Kidney epithelial cell (primary cell): Measurements from ENCODE around the gene PBX4. TPM values are rescaled to one million over a fixed set of nuclear protein-coding genes. Genes with fewer than 3 reads are reported as not detected.

Experiments
- DNase-seq: peaks from one replicate; pipeline ENCODE4 v3.0.0-alpha.2; 2010; ENCODE audit warnings: low read depth
- H3K27me3 ChIP-seq: 2 replicates; pipeline ENCODE4 v1.6.0; 2011; ENCODE audit warnings: low read length; ENCODE audit not compliant: control insufficient read depth, insufficient read depth
- H3K36me3 ChIP-seq: 2 replicates; pipeline ENCODE4 v1.5.1; 2011; ENCODE audit warnings: low read length; ENCODE audit not compliant: control insufficient read depth, insufficient read depth
- H3K4me3 ChIP-seq: 2 replicates; pipeline ENCODE4 v1.5.1; 2011; ENCODE audit warnings: low read depth, mild to moderate bottlenecking, control low read depth, low read length
- CTCF ChIP-seq: IDR thresholded peaks from 2 replicates; pipeline ENCODE4 v1.5.1; 2011; ENCODE audit warnings: mild to moderate bottlenecking, moderate library complexity, low read length, control low read depth, inconsistent platforms; ENCODE audit not compliant: insufficient read depth, poor library complexity, severe bottlenecking
- total RNA-seq: library from RNA; depleted of rRNA; stranded (reverse); fragments of >200 nt; gene quantifications from 2 replicates; pipeline ENCODE4 v1.2.3, GENCODE V29; 2015

The PBX4 gene
- total RNA-seq, 1 donor from 2014 or later, result 1.7 TPM

DNA sequence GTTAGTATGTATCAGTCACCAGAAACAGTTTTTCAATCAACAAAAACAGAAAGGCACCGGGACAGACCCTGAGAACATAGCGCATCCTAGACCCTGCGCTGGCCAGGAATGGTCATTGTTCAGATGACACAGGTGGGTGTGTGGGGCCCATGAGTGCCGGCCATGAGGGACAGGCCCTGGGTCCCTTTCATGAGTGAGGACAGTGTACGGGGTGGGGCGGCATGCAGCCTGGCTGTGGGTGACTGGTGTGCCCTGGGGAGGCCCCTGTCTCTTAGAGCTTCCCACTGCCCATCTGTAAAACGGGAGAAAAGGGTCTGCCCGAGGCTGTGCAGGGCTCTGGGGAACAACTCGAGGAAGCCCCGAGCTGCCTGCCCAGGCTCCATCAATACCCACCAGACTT is 25.8 kb downstream of the PBX4 start:
- TF ChIP-seq CTCF, result no peak
- no peaks in the 10 kb centered on the region for H3K27me3 ChIP-seq
- H3K36me3 ChIP-seq, result no peaks in the 10 kb centered on the region
- DNase-seq, result no peak
- H3K4me3 ChIP-seq, result no peak overlapping the region

DNA sequence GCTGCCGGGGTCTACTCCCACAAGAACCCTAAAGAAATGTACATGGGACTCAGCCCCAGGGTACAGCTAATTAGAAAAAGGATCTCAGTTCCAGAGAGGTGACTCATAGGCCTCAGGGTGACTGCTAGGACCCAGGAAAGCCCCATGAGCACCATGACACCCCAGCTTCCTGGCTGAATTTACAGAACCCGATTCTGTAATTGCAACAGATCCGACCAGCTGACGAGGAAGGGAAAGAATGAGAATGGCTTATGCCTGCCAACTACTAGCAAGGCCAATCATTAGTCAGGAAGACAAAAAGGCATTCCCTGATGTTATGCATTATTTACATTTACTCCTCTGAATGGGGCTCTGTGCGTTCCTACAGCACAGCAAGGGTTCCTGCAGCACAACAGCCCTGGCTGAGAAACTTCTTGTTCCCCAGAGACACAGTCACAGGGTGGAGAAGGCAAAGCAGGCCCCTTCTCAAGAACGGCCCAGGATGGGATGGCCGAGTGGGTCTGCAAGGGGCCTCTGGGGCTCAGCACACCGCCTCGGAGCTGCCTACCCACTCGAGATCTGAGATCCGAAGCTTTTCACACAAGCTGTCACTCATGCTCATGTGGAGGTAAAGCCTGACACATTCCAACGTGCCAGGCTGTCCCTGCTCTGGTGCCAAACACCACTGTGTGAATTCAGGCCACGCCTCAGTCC is 27.2 kb downstream of the PBX4 start:
- no peak for TF ChIP-seq CTCF
- Histone ChIP-seq H3K4me3 (no peak overlapping the region), H3K27me3 (no peaks in the 10 kb centered on the region), H3K36me3 (no peaks in the 10 kb centered on the region)
- peak; percentile 76 for DNase-seq

DNA sequence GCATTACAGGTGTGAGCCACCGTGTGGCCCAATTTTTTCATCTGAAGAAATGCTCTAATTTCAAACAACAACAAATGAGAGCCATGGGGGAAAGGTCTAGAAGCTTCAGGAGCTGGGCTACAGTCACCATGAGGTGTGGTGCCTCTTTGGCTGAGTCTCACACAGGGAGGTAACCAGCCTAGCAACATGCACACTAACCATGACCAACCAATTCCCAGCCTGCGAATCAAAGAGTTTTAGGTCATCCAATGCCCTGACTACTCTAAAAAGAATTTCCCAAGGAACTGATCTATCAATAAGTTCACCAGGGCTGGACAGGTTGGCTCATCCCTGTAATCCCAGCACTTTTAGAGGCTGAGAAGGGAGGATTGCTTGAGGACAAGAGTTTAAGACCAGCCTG is 29.9 kb downstream of the PBX4 start:
- Histone ChIP-seq H3K36me3 (no peaks in the 10 kb centered on the region), H3K27me3 (no peaks in the 10 kb centered on the region), H3K4me3 (no peak overlapping the region)
- DNase-seq, result no peak
- no peak for TF ChIP-seq CTCF

DNA sequence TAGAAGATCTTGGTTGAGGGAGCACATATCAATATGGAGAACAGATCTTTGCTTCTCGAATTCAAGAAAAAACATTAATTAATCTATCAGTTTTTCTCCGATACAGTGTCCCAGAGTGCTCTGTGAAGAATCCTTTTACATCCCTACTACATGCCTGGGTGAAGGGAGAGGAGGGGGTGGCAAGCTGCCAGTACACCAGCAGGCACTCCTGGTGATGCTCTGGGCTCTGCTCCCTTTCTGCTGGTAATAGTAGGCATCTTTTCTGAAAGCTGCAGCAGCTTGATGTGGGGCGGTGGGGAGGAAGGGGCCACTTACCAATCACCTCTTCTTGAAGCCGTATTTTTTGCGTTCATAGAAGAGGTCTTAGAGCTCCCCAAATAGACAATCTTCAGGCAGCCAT is 30.7 kb downstream of the PBX4 start:
- TF ChIP-seq CTCF, result no peak
- no peak for DNase-seq
- no peaks in the 10 kb centered on the region for H3K27me3 ChIP-seq

DNA sequence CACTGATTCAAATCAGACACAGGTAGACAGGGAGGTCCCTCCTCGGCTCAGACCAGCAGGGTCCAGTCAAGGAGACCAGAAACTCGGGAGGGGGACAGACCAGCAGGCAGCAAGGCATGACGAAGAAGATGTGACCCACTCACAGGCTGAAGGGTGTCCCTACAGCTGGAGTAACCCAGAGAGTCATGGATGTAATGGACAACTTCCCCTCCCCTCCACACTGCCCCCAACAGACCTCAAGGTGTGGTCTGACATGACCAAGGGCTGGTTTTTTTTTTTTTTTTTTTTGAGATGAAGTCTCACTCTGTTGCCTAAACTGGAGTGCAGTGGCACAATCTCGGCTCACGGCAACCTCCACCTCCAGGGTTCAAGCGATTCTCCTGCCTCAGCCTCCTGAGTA is 34.1 kb downstream of the PBX4 start:
- H3K27me3 ChIP-seq, result no peaks in the 10 kb centered on the region
- no peak overlapping the region for H3K4me3 ChIP-seq
- no peak for TF ChIP-seq CTCF
- H3K36me3 ChIP-seq, result no peaks in the 10 kb centered on the region
- DNase-seq, result no peak

More for the DNA sequence above, 30.7 kb downstream of the PBX4 start:
- no peak overlapping the region for H3K4me3 ChIP-seq
- no peaks in the 10 kb centered on the region for H3K36me3 ChIP-seq

DNA sequence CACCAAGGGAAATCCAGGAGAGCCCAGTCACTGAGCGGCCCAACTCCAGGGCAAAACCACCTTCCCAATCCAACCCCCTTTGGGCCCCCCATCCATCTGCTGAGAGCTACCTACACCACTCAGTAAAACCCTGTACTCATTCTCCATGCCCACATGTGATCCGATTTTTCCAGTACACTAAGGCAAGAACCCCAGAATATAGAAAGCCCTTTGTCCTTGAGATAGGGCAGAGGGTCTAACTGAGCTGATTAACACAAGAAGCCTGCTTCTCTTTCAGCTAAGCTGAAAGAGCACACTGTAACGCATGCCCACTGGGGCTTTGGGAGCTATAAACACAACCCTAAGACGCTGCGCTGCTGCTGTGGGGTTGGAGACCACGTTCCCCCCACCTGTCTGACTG is 36.0 kb downstream of the PBX4 start:
- no peak for TF ChIP-seq CTCF
- Histone ChIP-seq H3K4me3 (no peak overlapping the region), H3K36me3 (no peaks in the 10 kb centered on the region), H3K27me3 (no peaks in the 10 kb centered on the region)
- no peak for DNase-seq
